Parietal lobe (tissue), 1 donor: ENCODE measurements around the gene PTAR1. TPM values are rescaled to one million over a fixed set of nuclear protein-coding genes. Genes with fewer than 3 reads are reported as not detected.

ENCODE experiments used
- total RNA-seq: library from RNA; depleted of rRNA; stranded (reverse); fragments of >200 nt; gene quantifications from one replicate; pipeline ENCODE4 v1.2.3, GENCODE V29; 2014

PTAR1 gene
- 99.5 TPM for total RNA-seq

GRCh38 chr9:69759421-69760277 lies at the start of gene PTAR1:
PTAR1 (minus strand) TSS chr9:69760011; CDS start chr9:69759938, 73 bp downstream.

GRCh38 chr9:69671879-69672595 lies 87.8 kb downstream of the PTAR1 start, which contains the start of gene APBA1:
APBA1 (minus strand) TSS chr9:69672371.

Other genes starting within 250 kb of the PTAR1 start
- 51.3 TPM for gene APBA1, start 87.6 kb downstream of the PTAR1 start, total RNA-seq
- gene CFAP95, start 60.8 kb upstream of the PTAR1 start, total RNA-seq, result not detected